Heart left ventricle (tissue), 13 donors: Measurements from ENCODE around the gene ADGRV1.

ENCODE experiments used
- POLR2A ChIP-seq, 2 donors: fragments of 450-650 bp; IDR thresholded peaks; one replicate each; pipeline ENCODE4 v1.6.1; 2017; ENCODE audit warnings: antibody characterized with exemption in 2 of 2, mild to moderate bottlenecking in 2 of 2, moderate library complexity in 2 of 2
- TF ChIP-seq, protein P1 (sequence below), 12 donors: fragments of 200-600 bp; sonication (generic) in 4 of 12; IDR thresholded peaks; one replicate each; pipeline versions ENCODE4 v1.5.0 to v1.8.0; 2018 to 2022; ENCODE audit warnings: antibody characterized with exemption in 12 of 12, mild to moderate bottlenecking in 5 of 12
- donor health status: ischemic (EF 13 %, LVEDD 7.1; RV severe dilation, severe dysfunction).
- donor health status: DM: no; HTN: yes; CAD: no.
- donor health status: DM: no; HTN: no; CAD: no.
- donor health status: ischemic (EF 25% LVEDD 6.9; RV normal size, moderate dysfunction).
- donor health status: ischemic (EF 25% LVEDD 5.7; RV mildly dilated, moderate dysfunction).
- donor health status: ischemic (EF 35%, LVEDD 5.7; RV mildly dilated, moderate dysfunction).
- donor health status: nonischemic (EF 11% LVEDD 7.7; RV severe dilation, severe dysfunction).
- donor health status: DM: yes; HTN: yes; CAD: no.
- donor health status: PGD.
- donor health status: ischemic (EF 29% LVEDD 5.4; RV normal size, mild dysfunction).
- donor health status: nonischemic (EF 23%, LVEDD 6.1; RV moderate dilation, normal function).

DNA sequence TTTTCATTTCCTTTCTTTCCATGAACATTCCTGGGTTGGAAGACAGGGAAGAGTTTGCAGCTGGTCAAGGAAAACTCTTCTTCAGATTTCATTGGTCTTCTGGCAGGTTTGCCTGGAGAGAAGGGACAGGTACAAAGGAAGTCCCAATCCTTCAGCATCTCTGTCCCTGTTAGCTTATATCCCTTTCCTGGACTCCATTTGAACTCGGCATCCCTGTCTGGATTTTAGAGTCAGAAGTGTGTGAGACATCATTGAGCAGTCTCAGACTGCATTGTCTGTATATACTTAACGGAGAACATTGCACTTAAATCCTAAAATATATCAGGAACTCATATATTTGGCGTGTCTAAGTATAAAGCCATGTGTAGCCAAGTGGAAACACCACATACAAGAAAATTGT lies 54.9 kb downstream of the ADGRV1 start:
- TF ChIP-seq, protein P1, sequence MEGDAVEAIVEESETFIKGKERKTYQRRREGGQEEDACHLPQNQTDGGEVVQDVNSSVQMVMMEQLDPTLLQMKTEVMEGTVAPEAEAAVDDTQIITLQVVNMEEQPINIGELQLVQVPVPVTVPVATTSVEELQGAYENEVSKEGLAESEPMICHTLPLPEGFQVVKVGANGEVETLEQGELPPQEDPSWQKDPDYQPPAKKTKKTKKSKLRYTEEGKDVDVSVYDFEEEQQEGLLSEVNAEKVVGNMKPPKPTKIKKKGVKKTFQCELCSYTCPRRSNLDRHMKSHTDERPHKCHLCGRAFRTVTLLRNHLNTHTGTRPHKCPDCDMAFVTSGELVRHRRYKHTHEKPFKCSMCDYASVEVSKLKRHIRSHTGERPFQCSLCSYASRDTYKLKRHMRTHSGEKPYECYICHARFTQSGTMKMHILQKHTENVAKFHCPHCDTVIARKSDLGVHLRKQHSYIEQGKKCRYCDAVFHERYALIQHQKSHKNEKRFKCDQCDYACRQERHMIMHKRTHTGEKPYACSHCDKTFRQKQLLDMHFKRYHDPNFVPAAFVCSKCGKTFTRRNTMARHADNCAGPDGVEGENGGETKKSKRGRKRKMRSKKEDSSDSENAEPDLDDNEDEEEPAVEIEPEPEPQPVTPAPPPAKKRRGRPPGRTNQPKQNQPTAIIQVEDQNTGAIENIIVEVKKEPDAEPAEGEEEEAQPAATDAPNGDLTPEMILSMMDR (IDR thresholded peaks at IDR 0.05), result no peak
- TF ChIP-seq POLR2A (IDR thresholded peaks at IDR 0.05), result no peak
